Measurements from ENCODE around the gene MNT.

DNA sequence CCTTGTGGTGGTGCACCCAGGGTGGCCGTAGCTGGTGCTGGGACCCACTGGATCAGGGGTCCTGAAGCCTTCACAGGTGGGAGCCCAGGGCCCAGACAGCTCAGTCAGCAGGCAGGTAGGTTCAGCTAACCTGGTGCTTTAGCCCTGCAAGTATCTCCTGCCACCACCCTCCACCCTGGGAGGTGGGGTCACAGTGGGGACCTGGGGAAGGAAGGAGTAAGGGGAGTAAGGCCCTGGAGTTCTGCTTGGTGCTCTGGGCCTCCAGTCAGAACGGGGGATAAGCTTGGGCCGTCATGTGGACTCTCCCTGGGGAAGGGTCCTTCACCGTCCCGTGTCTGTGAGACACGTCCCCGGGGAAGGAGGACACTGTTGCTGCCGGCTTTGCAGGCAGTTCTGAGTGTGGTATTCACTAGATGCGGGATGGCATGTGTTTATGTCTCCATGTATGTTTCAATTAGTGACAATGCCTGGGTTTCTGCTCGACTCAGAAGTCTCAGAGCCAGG, 42.9 kb downstream of the MNT start:
- TF ChIP-seq EZH2 (IDR thresholded peaks at IDR 0.05; ENCODE audit: low read length), result no peak
- TF ChIP-seq, protein P1, sequence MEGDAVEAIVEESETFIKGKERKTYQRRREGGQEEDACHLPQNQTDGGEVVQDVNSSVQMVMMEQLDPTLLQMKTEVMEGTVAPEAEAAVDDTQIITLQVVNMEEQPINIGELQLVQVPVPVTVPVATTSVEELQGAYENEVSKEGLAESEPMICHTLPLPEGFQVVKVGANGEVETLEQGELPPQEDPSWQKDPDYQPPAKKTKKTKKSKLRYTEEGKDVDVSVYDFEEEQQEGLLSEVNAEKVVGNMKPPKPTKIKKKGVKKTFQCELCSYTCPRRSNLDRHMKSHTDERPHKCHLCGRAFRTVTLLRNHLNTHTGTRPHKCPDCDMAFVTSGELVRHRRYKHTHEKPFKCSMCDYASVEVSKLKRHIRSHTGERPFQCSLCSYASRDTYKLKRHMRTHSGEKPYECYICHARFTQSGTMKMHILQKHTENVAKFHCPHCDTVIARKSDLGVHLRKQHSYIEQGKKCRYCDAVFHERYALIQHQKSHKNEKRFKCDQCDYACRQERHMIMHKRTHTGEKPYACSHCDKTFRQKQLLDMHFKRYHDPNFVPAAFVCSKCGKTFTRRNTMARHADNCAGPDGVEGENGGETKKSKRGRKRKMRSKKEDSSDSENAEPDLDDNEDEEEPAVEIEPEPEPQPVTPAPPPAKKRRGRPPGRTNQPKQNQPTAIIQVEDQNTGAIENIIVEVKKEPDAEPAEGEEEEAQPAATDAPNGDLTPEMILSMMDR (optimal IDR thresholded peaks at IDR 0.05 in 1 of 3, IDR thresholded peaks at IDR 0.05 in 1 of 3, conservative IDR thresholded peaks at IDR 0.05 in 1 of 3; ENCODE audit: extremely low read depth in 1 of 3, insufficient read depth in 2 of 3, low read length in 3 of 3), result no peak

Measured in keratinocyte (primary cell).